SK-N-SH (cell line): ENCODE data around the gene NLK. TPM values are rescaled to one million over a fixed set of nuclear protein-coding genes. Genes with fewer than 3 reads are reported as not detected.

Experiments
- CTCF ChIA-PET: fragments of 300-600, 350-600 bp; formaldehyde crosslinking; extraction: SDS; loops from one replicate; lab custom pipeline; 2021; lab: Yijun Ruan, JAX
- POLR2A ChIA-PET: fragments of 350-600 bp; sonication (Branson Sonifier 250); formaldehyde crosslinking; extraction: SDS; loops from one replicate; lab custom pipeline; 2020; ENCODE audit warnings: antibody characterized with exemption, inconsistent platforms; lab: Yijun Ruan, JAX
- DNase-seq: peaks from one replicate; pipeline ENCODE4 v3.0.0; 2012
- H2AFZ ChIP-seq: fragments of 200-600 bp; sonication (generic); 2 replicates; pipeline ENCODE4 v1.8.1; 2016; ENCODE audit warnings: antibody characterized with exemption, mild to moderate bottlenecking, low read depth
- H3F3A ChIP-seq: fragments of 200-600 bp; sonication (generic); replicated peaks from 2 replicates; pipeline ENCODE3; 2016; ENCODE audit warnings: antibody characterized with exemption, mild to moderate bottlenecking; ENCODE audit not compliant: insufficient read depth
- H3K27ac ChIP-seq, 2 experiments: fragments of 200-500 bp in 1 of 2; fragments of 200-600 bp in 1 of 2; sonication (Bioruptor generic) in 1 of 2; sonication (generic), shearing (Covaris generic) in 1 of 2; 2 replicates each; pipeline versions ENCODE4 v1.5.1 to v1.6.1; 2014 to 2016; ENCODE audit warnings: low read depth in 2 of 2, inconsistent platforms in 1 of 2, low read length in 1 of 2, mild to moderate bottlenecking in 1 of 2, mixed read lengths in 1 of 2
- H3K27me3 ChIP-seq: fragments of 200-600 bp; sonication (generic), shearing (Covaris generic); 2 replicates; pipeline ENCODE4 v1.6.1; 2016; ENCODE audit warnings: mixed run types; ENCODE audit not compliant: insufficient read depth
- H3K36me3 ChIP-seq, 2 experiments: fragments of 200-500 bp in 1 of 2; fragments of 200-600 bp in 1 of 2; sonication (Bioruptor generic) in 1 of 2; sonication (generic) in 1 of 2; replicated peaks in 1 of 2; 2 replicates each; pipeline versions ENCODE3 to v1.5.1; 2014 to 2016; ENCODE audit warnings: low read length in 1 of 2, mild to moderate bottlenecking in 1 of 2; ENCODE audit not compliant: insufficient read depth in 2 of 2, control insufficient read depth in 1 of 2
- H3K4me1 ChIP-seq, 2 experiments: fragments of 200-500 bp in 1 of 2; fragments of 200-600 bp in 1 of 2; sonication (Bioruptor generic) in 1 of 2; sonication (generic), shearing (Covaris generic) in 1 of 2; 2 replicates each; pipeline versions ENCODE4 v1.5.1 to v1.6.1; 2014 to 2016; ENCODE audit warnings: low read depth in 1 of 2, low read length in 1 of 2, mixed run types in 1 of 2; ENCODE audit not compliant: insufficient read depth in 2 of 2, control insufficient read depth in 1 of 2
- H3K4me2 ChIP-seq: fragments of 200-600 bp; sonication (generic), shearing (Covaris generic); 2 replicates; pipeline ENCODE4 v1.6.1; 2017; ENCODE audit warnings: mixed run types
- H3K4me3 ChIP-seq, 2 experiments: fragments of 200-500 bp in 1 of 2; fragments of 200-600 bp in 1 of 2; sonication (Bioruptor generic) in 1 of 2; sonication (generic), shearing (Covaris generic) in 1 of 2; 2 replicates each; pipeline versions ENCODE4 v1.5.1 to v1.8.1; 2014 to 2016; ENCODE audit warnings: low read depth in 2 of 2, inconsistent platforms in 1 of 2, low read length in 1 of 2, mild to moderate bottlenecking in 1 of 2, mixed read lengths in 1 of 2, moderate library complexity in 1 of 2
- H3K79me2 ChIP-seq: fragments of 200-600 bp; sonication (generic); 2 replicates; pipeline ENCODE4 v1.8.1; 2017; ENCODE audit warnings: mild to moderate bottlenecking; ENCODE audit not compliant: insufficient read depth
- H3K9ac ChIP-seq: fragments of 200-600 bp; sonication (generic); 2 replicates; pipeline ENCODE4 v1.6.1; 2017; ENCODE audit warnings: mixed run types
- H3K9me2 ChIP-seq: fragments of 200-600 bp; sonication (generic); 2 replicates; pipeline ENCODE4 v1.6.1; 2017; ENCODE audit warnings: mixed run types
- H3K9me3 ChIP-seq: fragments of 200-600 bp; sonication (generic); 2 replicates; pipeline ENCODE4 v1.6.1; 2017; ENCODE audit warnings: mixed run types, mild to moderate bottlenecking, moderate library complexity
- H4K20me1 ChIP-seq: fragments of 200-600 bp; sonication (generic); 2 replicates; pipeline ENCODE4 v1.6.1; 2017; ENCODE audit warnings: mild to moderate bottlenecking, mixed run types; ENCODE audit not compliant: insufficient read depth
- CHD2 ChIP-seq: fragments of 150-350 bp; IDR thresholded peaks from 2 replicates; pipeline ENCODE4 v1.6.1; 2018; ENCODE audit warnings: low read length; ENCODE audit not compliant: partially characterized antibody
- ELF1 ChIP-seq: IDR thresholded peaks from 2 replicates; pipeline ENCODE4 v1.4.0; 2012
- EP300 ChIP-seq, 2 experiments: IDR thresholded peaks; 2 replicates each; pipeline versions ENCODE4 v1.4.0 to v1.6.1; 2012; ENCODE audit warnings: borderline replicate concordance in 1 of 2, low read depth in 1 of 2, low read length in 1 of 2
- FOSL2 ChIP-seq: IDR thresholded peaks from 2 replicates; pipeline ENCODE4 v1.4.0; 2012; ENCODE audit warnings: low read depth, mild to moderate bottlenecking, moderate library complexity, borderline replicate concordance
- FOXJ3 ChIP-seq: sonication (generic); formaldehyde crosslinking; IDR thresholded peaks from 2 replicates; pipeline ENCODE4 v1.5.1; 2020; ENCODE audit warnings: mild to moderate bottlenecking, missing genetic modification reagents
- FOXM1 ChIP-seq: IDR thresholded peaks from 2 replicates; pipeline ENCODE4 v1.4.0; 2012; ENCODE audit warnings: low read depth, mild to moderate bottlenecking
- GABPA ChIP-seq: IDR thresholded peaks from 2 replicates; pipeline ENCODE4 v1.4.0; 2012; ENCODE audit warnings: low read depth, mild to moderate bottlenecking
- GATA2 ChIP-seq: sonication (generic); formaldehyde crosslinking; IDR thresholded peaks from 2 replicates; pipeline ENCODE4 v1.5.0; 2020; ENCODE audit warnings: mild to moderate bottlenecking, missing genetic modification reagents
- IRF3 ChIP-seq: fragments of 150-350 bp; IDR thresholded peaks from 2 replicates; pipeline ENCODE4 v1.6.1; 2016; ENCODE audit warnings: mild to moderate bottlenecking, low read depth, low read length
- MEF2A ChIP-seq: IDR thresholded peaks from 2 replicates; pipeline ENCODE4 v1.4.0; 2012; ENCODE audit warnings: low read depth, borderline replicate concordance
- MXI1 ChIP-seq: IDR thresholded peaks from 2 replicates; pipeline ENCODE4 v1.6.1; 2012; ENCODE audit warnings: mild to moderate bottlenecking, low read depth, low read length, improper control_type of control experiment
- NFIC ChIP-seq: IDR thresholded peaks from 2 replicates; pipeline ENCODE4 v1.4.0; 2012; ENCODE audit warnings: borderline replicate concordance
- PBX3 ChIP-seq: IDR thresholded peaks from 2 replicates; pipeline ENCODE4; 2012
- RAD21 ChIP-seq: IDR thresholded peaks from 2 replicates; pipeline ENCODE4 v1.6.1; 2012; ENCODE audit warnings: mild to moderate bottlenecking, low read length
- RFX5 ChIP-seq: IDR thresholded peaks from 2 replicates; pipeline ENCODE4 v1.6.1; 2012; ENCODE audit warnings: mild to moderate bottlenecking, improper control_type of control experiment, low read length
- RXRA ChIP-seq: IDR thresholded peaks from 2 replicates; pipeline ENCODE4 v1.4.0; 2012; ENCODE audit warnings: low read depth, mild to moderate bottlenecking, borderline replicate concordance
- SIN3A ChIP-seq: IDR thresholded peaks from 2 replicates; pipeline ENCODE4 v1.6.1; 2012; ENCODE audit warnings: low read depth, mild to moderate bottlenecking, low read length, moderate library complexity, borderline replicate concordance
- TEAD4 ChIP-seq: IDR thresholded peaks from 2 replicates; pipeline ENCODE4 v1.4.0; 2012; ENCODE audit warnings: mild to moderate bottlenecking, borderline replicate concordance; ENCODE audit not compliant: insufficient read depth
- USF2 ChIP-seq: fragments of 150-350 bp; IDR thresholded peaks from 2 replicates; pipeline ENCODE4 v1.6.1; 2017; ENCODE audit warnings: antibody characterized with exemption, low read length, low read depth, borderline replicate concordance
- YY1 ChIP-seq: IDR thresholded peaks from 2 replicates; pipeline ENCODE4 v1.4.0; 2012; ENCODE audit warnings: low read depth, mild to moderate bottlenecking
- ZBTB33 ChIP-seq: IDR thresholded peaks from 2 replicates; pipeline ENCODE4 v1.4.0; 2012; ENCODE audit warnings: low read depth, borderline replicate concordance
- WGBS: methylation state at CpG from one replicate; pipeline ENCODE4 v1.1.6; 2017; ENCODE audit warnings: low lambda C conversion rate; 5-methylcytosine and 5-hydroxymethylcytosine counted together
- polyA plus RNA-seq, 3 experiments: library from polyadenylated mRNA; depleted of rRNA; stranded (reverse); fragments of >200 nt; gene quantifications; 2 replicates each; pipeline ENCODE4 v1.2.3, GENCODE V29; 2012

NLK gene
- polyA plus RNA-seq, 1 of the 3 experiments (the other 2 are of a cell fraction), result 12.3 TPM

- Histone ChIP-seq H3K27me3 (no peaks in the 10 kb centered on the region), H2AFZ (no peak overlapping the region), H3K27ac (no peak overlapping the region), H3K79me2 (no peaks in the 10 kb centered on the region), H3K4me3 (no peak overlapping the region), H3K4me2 (no peak overlapping the region), H3K9ac (no peak overlapping the region), H4K20me1 (no peaks in the 10 kb centered on the region), H3K9me2 (no peaks in the 10 kb centered on the region)
- POLR2A ChIA-PET, result no interaction called here
- 0% methylated on average over 1 of the region's 1 CpG for WGBS
- DNase-seq, result no peak
- no peak for TF ChIP-seq NFIC
- no peak for TF ChIP-seq MEF2A
- TF ChIP-seq PBX3, result no peak
- no peak for TF ChIP-seq CHD2
- no peak for TF ChIP-seq GATA2
- TF ChIP-seq IRF3, result no peak
- TF ChIP-seq FOXM1, result no peak
- TF ChIP-seq GABPA, result no peak
- no peak for TF ChIP-seq MXI1
- no peak for TF ChIP-seq FOXJ3 (CRISPR knock-in tag)
- TF ChIP-seq FOSL2, result no peak
- no peak for TF ChIP-seq EP300 (IDR thresholded peaks at IDR 0.05; ENCODE audit: borderline replicate concordance in 1 of 2, low read depth in 1 of 2, low read length in 1 of 2)
- TF ChIP-seq, all 33 proteins: peak for 0
- CTCF ChIA-PET, result no interaction called here
- no peaks in the 10 kb centered on the region for H3K36me3 ChIP-seq
- H3K4me1 ChIP-seq, result no peaks in the 10 kb centered on the region
- H3F3A ChIP-seq, result no peaks in the 10 kb centered on the region
- H3K9me3 ChIP-seq, result no peaks in the 10 kb centered on the region
These were observed 46.9 kb upstream of the NLK start for GRCh38 chr17:27995554-27995953.

- Histone ChIP-seq H2AFZ (no peak overlapping the region), H3K4me2 (no peak overlapping the region), H3K79me2 (no peaks in the 10 kb centered on the region), H3K9me2 (no peaks in the 10 kb centered on the region), H3K36me3 (no peaks in the 10 kb centered on the region), H3K4me3 (no peak overlapping the region), H3K27me3 (no peaks in the 10 kb centered on the region), H3K27ac (no peak overlapping the region), H4K20me1 (no peaks in the 10 kb centered on the region), H3K9ac (no peak overlapping the region), H3K4me1 (no peaks in the 10 kb centered on the region), H3K9me3 (no peaks in the 10 kb centered on the region), H3F3A (no peaks in the 10 kb centered on the region)
- CTCF ChIA-PET, result no interaction called here
- POLR2A ChIA-PET, result no interaction called here
- DNase-seq, result no peak
- 47% methylated on average over 12 of the region's 12 CpGs for WGBS
- TF ChIP-seq USF2 (no peak), TEAD4 (no peak), SIN3A (no peak), EP300 (IDR thresholded peaks at IDR 0.05; ENCODE audit: borderline replicate concordance in 1 of 2, low read depth in 1 of 2, low read length in 1 of 2) (no peak), RAD21 (no peak), RFX5 (no peak), ELF1 (no peak), NFIC (no peak), YY1 (no peak), ZBTB33 (no peak), RXRA (no peak), PBX3 (no peak), GABPA (no peak)
These were observed 46.1 kb upstream of the NLK start for GRCh38 chr17:27996202-27997043.
